ENCODE results near the gene PTPRN2. TPM values are rescaled to one million over a fixed set of nuclear protein-coding genes. Genes with fewer than 3 reads are reported as not detected.

Gene PTPRN2
- total RNA-seq, 2 donors from 2014 or later = 26.1 to 55.5 TPM

GRCh38 chr7:158314394-158314793, 273.2 kb downstream of the PTPRN2 start:
- intact Hi-C loops (cut with DNase I) = no loop called here
- DNase-seq (ENCODE audit: low spot score) = no peak
- H3K27ac ChIP-seq = no peak overlapping the region
- H3K4me1 ChIP-seq (replicated peaks) = no peaks in the 10 kb centered on the region
- H3K9me3 ChIP-seq = no peaks in the 10 kb centered on the region
- no peak for TF ChIP-seq POLR2AphosphoS5 (IDR thresholded peaks at IDR 0.05)
- no peak for TF ChIP-seq CTCF (IDR thresholded peaks at IDR 0.05)
- TF ChIP-seq POLR2A (IDR thresholded peaks at IDR 0.05) = no peak
- H3K4me3 ChIP-seq = no peak overlapping the region
- no peaks in the 10 kb centered on the region for H3K27me3 ChIP-seq (replicated peaks; ENCODE audit: insufficient read depth)
- no peaks in the 10 kb centered on the region for H3K36me3 ChIP-seq
- WGBS = 89% methylated on average over 15 of the region's 15 CpGs

GRCh38 chr7:158313931-158314330, 273.7 kb downstream of the PTPRN2 start:
- H3K36me3 ChIP-seq = no peaks in the 10 kb centered on the region
- DNase-seq (ENCODE audit: low spot score) = no peak
- H3K4me3 ChIP-seq = no peak overlapping the region
- H3K9me3 ChIP-seq = no peaks in the 10 kb centered on the region
- TF ChIP-seq CTCF (IDR thresholded peaks at IDR 0.05) (no peak), POLR2A (IDR thresholded peaks at IDR 0.05) (no peak), POLR2AphosphoS5 (IDR thresholded peaks at IDR 0.05) (no peak)
- WGBS = 90% methylated on average over 10 of the region's 10 CpGs
- H3K27ac ChIP-seq = no peak overlapping the region
- H3K4me1 ChIP-seq (replicated peaks) = no peaks in the 10 kb centered on the region
- no peaks in the 10 kb centered on the region for H3K27me3 ChIP-seq (replicated peaks; ENCODE audit: insufficient read depth)
- intact Hi-C loops (cut with DNase I) = no loop called here

- no peaks in the 10 kb centered on the region for H3K9me3 ChIP-seq
- no peaks in the 10 kb centered on the region for H3K27me3 ChIP-seq (replicated peaks; ENCODE audit: insufficient read depth)
- TF ChIP-seq POLR2AphosphoS5 (IDR thresholded peaks at IDR 0.05) (no peak), CTCF (IDR thresholded peaks at IDR 0.05) (no peak), POLR2A (IDR thresholded peaks at IDR 0.05) (no peak)
- no peak for DNase-seq (ENCODE audit: low spot score)
- no peak overlapping the region for H3K27ac ChIP-seq
- intact Hi-C loops (cut with DNase I) = no loop called here
- H3K4me3 ChIP-seq = no peak overlapping the region
- no peaks in the 10 kb centered on the region for H3K4me1 ChIP-seq (replicated peaks)
- 98% methylated on average over 10 of the region's 10 CpGs for WGBS
- H3K36me3 ChIP-seq = no peaks in the 10 kb centered on the region
These were observed 274.8 kb downstream of the PTPRN2 start for GRCh38 chr7:158312789-158313188.

GRCh38 chr7:158311791-158312190, 275.8 kb downstream of the PTPRN2 start:
- no peaks in the 10 kb centered on the region for H3K27me3 ChIP-seq (replicated peaks; ENCODE audit: insufficient read depth)
- TF ChIP-seq CTCF (IDR thresholded peaks at IDR 0.05) (no peak), POLR2A (IDR thresholded peaks at IDR 0.05) (no peak), POLR2AphosphoS5 (IDR thresholded peaks at IDR 0.05) (no peak)
- no peaks in the 10 kb centered on the region for H3K9me3 ChIP-seq
- no peak overlapping the region for H3K4me3 ChIP-seq
- H3K4me1 ChIP-seq (replicated peaks) = no peaks in the 10 kb centered on the region
- no peak overlapping the region for H3K27ac ChIP-seq
- 89% methylated on average over 11 of the region's 11 CpGs for WGBS
- intact Hi-C loops (cut with DNase I) = no loop called here
- DNase-seq (ENCODE audit: low spot score) = no peak
- H3K36me3 ChIP-seq = no peaks in the 10 kb centered on the region

- intact Hi-C loops (cut with DNase I) = no loop called here
- no peaks in the 10 kb centered on the region for H3K27me3 ChIP-seq (replicated peaks; ENCODE audit: insufficient read depth)
- TF ChIP-seq CTCF (IDR thresholded peaks at IDR 0.05) = no peak
- no peak for TF ChIP-seq POLR2AphosphoS5 (IDR thresholded peaks at IDR 0.05)
- no peak for TF ChIP-seq POLR2A (IDR thresholded peaks at IDR 0.05)
- H3K36me3 ChIP-seq = no peaks in the 10 kb centered on the region
- H3K27ac ChIP-seq = no peak overlapping the region
- no peaks in the 10 kb centered on the region for H3K4me1 ChIP-seq (replicated peaks)
- no peak overlapping the region for H3K4me3 ChIP-seq
- 62% methylated on average over 17 of the region's 17 CpGs for WGBS
- H3K9me3 ChIP-seq = no peaks in the 10 kb centered on the region
- DNase-seq (ENCODE audit: low spot score) = no peak
These were observed 276.5 kb downstream of the PTPRN2 start for GRCh38 chr7:158310924-158311666.
